ENCODE results near the gene DNAJC15. TPM values are rescaled to one million over a fixed set of nuclear protein-coding genes. Genes with fewer than 3 reads are reported as not detected.

Gene DNAJC15
- total and polyA plus RNA-seq, 2 donors (not counting 3 experiments of a cell fraction or from before 2014, with no cell fraction given) = 21.8 to 40.8 TPM

- intact Hi-C loops (cut with micrococcal nuclease) = no loop called here
- CTCF ChIA-PET = no interaction called here
- H3K4me1 ChIP-seq (ENCODE audit: control insufficient read depth, extremely low read depth, insufficient read depth, low read length) = no peaks in the 10 kb centered on the region
- TF ChIP-seq JUN (IDR thresholded peaks at IDR 0.05; ENCODE audit: borderline replicate concordance, insufficient read depth, insufficient read length, low read depth) = no peak
- no peak for TF ChIP-seq CTCF (IDR thresholded peaks at IDR 0.05; ENCODE audit: extremely low read depth in 1 of 2, insufficient read depth in 1 of 2, low read depth in 1 of 2, low read length in 2 of 2)
- H3K27me3 ChIP-seq (ENCODE audit: control insufficient read depth in 2 of 2, insufficient read depth in 2 of 2, low read length in 2 of 2) = peaks cover 3 to 4% of the 10 kb centered on the region in 2 experiments
- no TSS peak for BruUV-seq (replicated peaks)
- dilution Hi-C loops (cut with MboI; ENCODE audit: extremely low pct_ligation_motif_present, low sequenced_read_pairs) = no loop called here
- H3K9me1 ChIP-seq (replicated peaks; ENCODE audit: control insufficient read depth, extremely low read depth, insufficient read depth, low read length) = no peaks in the 10 kb centered on the region
- DNase-seq (ENCODE audit: low read depth, low spot score) = no peak
- H3K79me2 ChIP-seq (ENCODE audit: control insufficient read depth, insufficient read depth, low read length) = no peaks in the 10 kb centered on the region
- H3K9ac ChIP-seq (replicated peaks; ENCODE audit: extremely low read depth, insufficient read depth, low read length) = no peak overlapping the region
- H3K9me3 ChIP-seq (replicated peaks; ENCODE audit: control insufficient read depth, insufficient read depth, low read length) = no peaks in the 10 kb centered on the region
- POLR2A ChIA-PET = no interaction called here
- H3K4me3 ChIP-seq (replicated peaks in 1 of 3; ENCODE audit: insufficient read depth in 1 of 3, low read depth in 1 of 3, low read length in 3 of 3) = no peak overlapping the region
- H3K27ac ChIP-seq (ENCODE audit: insufficient read depth, low read depth, low read length) = no peak overlapping the region
- no peak overlapping the region for H2AFZ ChIP-seq (ENCODE audit: low read depth, low read length)
- no peaks in the 10 kb centered on the region for H3K36me3 ChIP-seq (ENCODE audit: control insufficient read depth in 2 of 2, extremely low read depth in 1 of 2, insufficient read depth in 2 of 2, low read length in 2 of 2)
- H3K4me2 ChIP-seq (ENCODE audit: insufficient read depth, low read length) = no peak overlapping the region
- FAIRE-seq = no peak
- H4K20me1 ChIP-seq (replicated peaks; ENCODE audit: control insufficient read depth, extremely low read depth, insufficient read depth, low read length) = no peaks in the 10 kb centered on the region
These were observed 113.7 kb downstream of the DNAJC15 start for GRCh38 chr13:43136920-43137575.

DNA sequence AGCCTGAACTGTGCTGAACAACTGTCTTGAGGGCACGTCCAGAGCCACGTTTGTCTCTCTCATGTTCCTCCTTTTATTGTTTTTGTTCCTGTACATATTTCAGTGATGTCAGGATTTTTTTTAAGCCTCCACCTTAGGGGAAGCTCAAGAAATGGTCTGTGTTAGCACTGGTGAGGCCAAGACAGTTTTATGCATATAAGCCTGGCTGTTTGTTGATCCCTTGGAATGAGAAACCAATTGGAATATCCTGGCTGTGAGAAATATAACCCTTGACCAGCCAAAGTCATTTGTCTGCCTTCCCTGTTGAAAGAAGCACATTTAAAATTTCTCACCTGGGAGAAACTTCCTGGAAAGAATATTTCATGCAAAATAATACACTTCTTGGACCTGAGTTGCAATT, 115.8 kb downstream of the DNAJC15 start:
- ChIA-PET POLR2A (no interaction called here), CTCF (no interaction called here)
- no peaks in the 10 kb centered on the region for H3K9me3 ChIP-seq (replicated peaks; ENCODE audit: control insufficient read depth, insufficient read depth, low read length)
- no peak overlapping the region for H3K4me2 ChIP-seq (ENCODE audit: insufficient read depth, low read length)
- no peaks in the 10 kb centered on the region for H3K79me2 ChIP-seq (ENCODE audit: control insufficient read depth, insufficient read depth, low read length)
- DNase-seq (ENCODE audit: low read depth, low spot score) (no peak), FAIRE-seq (no peak)
- no peak overlapping the region for H3K4me3 ChIP-seq (replicated peaks in 1 of 3; ENCODE audit: insufficient read depth in 1 of 3, low read depth in 1 of 3, low read length in 3 of 3)
- no peaks in the 10 kb centered on the region for H3K4me1 ChIP-seq (ENCODE audit: control insufficient read depth, extremely low read depth, insufficient read depth, low read length)
- H3K27ac ChIP-seq (ENCODE audit: insufficient read depth, low read depth, low read length) = no peak overlapping the region
- no peak for TF ChIP-seq EZH2 (IDR thresholded peaks at IDR 0.05; ENCODE audit: borderline replicate concordance, low read depth, low read length, severe bottlenecking)
- TF ChIP-seq, protein P1, sequence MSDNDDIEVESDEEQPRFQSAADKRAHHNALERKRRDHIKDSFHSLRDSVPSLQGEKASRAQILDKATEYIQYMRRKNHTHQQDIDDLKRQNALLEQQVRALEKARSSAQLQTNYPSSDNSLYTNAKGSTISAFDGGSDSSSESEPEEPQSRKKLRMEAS (IDR thresholded peaks at IDR 0.05; ENCODE audit: insufficient read depth, insufficient read length) = no peak
- no peak for TF ChIP-seq GATA2 (IDR thresholded peaks at IDR 0.05; ENCODE audit: insufficient read depth, insufficient read length, low read depth, low read length)
- TF ChIP-seq POLR2A (IDR thresholded peaks at IDR 0.05; ENCODE audit: low read depth, low read length) = no peak
- TF ChIP-seq JUN (IDR thresholded peaks at IDR 0.05; ENCODE audit: borderline replicate concordance, insufficient read depth, insufficient read length, low read depth) = no peak
- no peak for TF ChIP-seq MYC (IDR thresholded peaks at IDR 0.05; ENCODE audit: low read depth, low read length)
- TF ChIP-seq FOS (IDR thresholded peaks at IDR 0.05; ENCODE audit: borderline replicate concordance, insufficient read depth, low read length) = no peak
- TF ChIP-seq POLR2AphosphoS5 (IDR thresholded peaks at IDR 0.05; ENCODE audit: insufficient read depth, low read depth, low read length) = no peak
- no peak for TF ChIP-seq CTCF (IDR thresholded peaks at IDR 0.05; ENCODE audit: extremely low read depth in 1 of 2, insufficient read depth in 1 of 2, low read depth in 1 of 2, low read length in 2 of 2)
- H3K36me3 ChIP-seq (ENCODE audit: control insufficient read depth in 2 of 2, extremely low read depth in 1 of 2, insufficient read depth in 2 of 2, low read length in 2 of 2) = no peaks in the 10 kb centered on the region
- peaks cover 3 to 4% of the 10 kb centered on the region in 2 experiments for H3K27me3 ChIP-seq (ENCODE audit: control insufficient read depth in 2 of 2, insufficient read depth in 2 of 2, low read length in 2 of 2)
- no TSS peak for BruUV-seq (replicated peaks)
- dilution Hi-C loops (cut with MboI; ENCODE audit: extremely low pct_ligation_motif_present, low sequenced_read_pairs) = no loop called here
- no peak overlapping the region for H2AFZ ChIP-seq (ENCODE audit: low read depth, low read length)
- intact Hi-C loops (cut with micrococcal nuclease) = no loop called here
- H3K9ac ChIP-seq (replicated peaks; ENCODE audit: extremely low read depth, insufficient read depth, low read length) = no peak overlapping the region
- no peaks in the 10 kb centered on the region for H4K20me1 ChIP-seq (replicated peaks; ENCODE audit: control insufficient read depth, extremely low read depth, insufficient read depth, low read length)
- H3K9me1 ChIP-seq (replicated peaks; ENCODE audit: control insufficient read depth, extremely low read depth, insufficient read depth, low read length) = no peaks in the 10 kb centered on the region
